AG20443 (cell line): Measurements from ENCODE around the gene AZIN2.
A peak's percentile ranks its signal among the peaks of the same experiment; 100 is the strongest.
"Not testable (repeated sequence)": the region's sequence is repeated elsewhere in the genome, so short reads cannot be mapped to it uniquely, and the experiment has no call there.

ENCODE experiments used
- DNase-seq: peaks from one replicate; pipeline ENCODE4 v3.0.0; 2012; ENCODE audit warnings: low spot score, mixed read lengths

Gene AZIN2

GRCh38 chr1:33127001-33127823 lies 46.3 kb downstream of the AZIN2 start:
- peak; percentile 96 for DNase-seq

GRCh38 chr1:33128781-33129180 lies 47.8 kb downstream of the AZIN2 start:
- no peak for DNase-seq

- no peak for DNase-seq
These were observed 49.3 kb downstream of the AZIN2 start for GRCh38 chr1:33130297-33130696.

GRCh38 chr1:33131191-33131590 lies 50.2 kb downstream of the AZIN2 start:
- DNase-seq, result no peak

GRCh38 chr1:33132549-33132948 lies 51.6 kb downstream of the AZIN2 start:
- DNase-seq, result no peak

GRCh38 chr1:33133478-33134105 lies 52.6 kb downstream of the AZIN2 start:
- no peak for DNase-seq

GRCh38 chr1:33136041-33136440 lies 55.1 kb downstream of the AZIN2 start:
- not testable (repeated sequence) for DNase-seq

- no peak for DNase-seq
These were observed 56.8 kb downstream of the AZIN2 start for GRCh38 chr1:33137800-33138199.

GRCh38 chr1:33140153-33141149 lies 59.5 kb downstream of the AZIN2 start:
- peak; percentile 34 for DNase-seq

- DNase-seq, result no peak
These were observed 60.3 kb downstream of the AZIN2 start for GRCh38 chr1:33141216-33141615.

GRCh38 chr1:33141781-33142180 lies 60.8 kb downstream of the AZIN2 start:
- no peak for DNase-seq

GRCh38 chr1:33142483-33143064 lies 61.6 kb downstream of the AZIN2 start:
- no peak for DNase-seq

- DNase-seq, result no peak
These were observed 62.2 kb downstream of the AZIN2 start for GRCh38 chr1:33143176-33143575.

GRCh38 chr1:33143698-33144097 lies 62.7 kb downstream of the AZIN2 start:
- peak; percentile 56 for DNase-seq

- DNase-seq, result no peak
These were observed 65.0 kb downstream of the AZIN2 start for GRCh38 chr1:33146003-33146402.

- DNase-seq, result no peak
These were observed 66.5 kb downstream of the AZIN2 start for GRCh38 chr1:33147275-33147996.

- DNase-seq, result peak; percentile 61
These were observed 67.0 kb downstream of the AZIN2 start for GRCh38 chr1:33147997-33148314.

GRCh38 chr1:33148615-33149014 lies 67.7 kb downstream of the AZIN2 start:
- DNase-seq, result no peak

- no peak for DNase-seq
These were observed 68.7 kb downstream of the AZIN2 start for GRCh38 chr1:33149453-33150190.

- no peak for DNase-seq
These were observed 69.6 kb downstream of the AZIN2 start for GRCh38 chr1:33150522-33150921.

- no peak for DNase-seq
These were observed 70.2 kb downstream of the AZIN2 start for GRCh38 chr1:33151116-33151515.
